K562 (cell line): Measurements from ENCODE around the gene VWA8.

ENCODE experiments used
- CHD2 ChIP-seq: IDR thresholded peaks from 2 replicates; pipeline ENCODE4 v1.6.1; 2011; ENCODE audit warnings: low read depth, low read length
- RCOR1 ChIP-seq, 2 experiments: IDR thresholded peaks; 2 replicates each; pipeline ENCODE4 v1.6.1; 2012; ENCODE audit warnings: low read depth in 2 of 2, low read length in 2 of 2, borderline replicate concordance in 1 of 2, improper control_type of control experiment in 1 of 2
- SMARCA4 ChIP-seq: fragments of 450-650 bp; IDR thresholded peaks from 2 replicates; pipeline ENCODE4 v1.6.1; 2016
- YY1 ChIP-seq, 3 experiments: IDR thresholded peaks; 2 replicates each; pipeline ENCODE4 v1.6.1; 2011; ENCODE audit warnings: low read length in 2 of 3, mild to moderate bottlenecking in 2 of 3, moderate library complexity in 2 of 3, borderline replicate concordance in 1 of 3, control low read depth in 1 of 3, low read depth in 1 of 3; ENCODE audit not compliant: insufficient read depth in 3 of 3, insufficient replicate concordance in 2 of 3, control insufficient read depth in 1 of 3, insufficient read length in 1 of 3; ENCODE audit errors: extremely low read depth in 1 of 3
- ZFPM2 ChIP-seq: fragments of 250-450 bp; sonication (Bioruptor Pico); IDR thresholded peaks from 2 replicates; pipeline ENCODE4 v1.5.1; 2022; ENCODE audit warnings: mild to moderate bottlenecking
- TF ChIP-seq, protein P1 (sequence below): sonication (generic); IDR thresholded peaks from 2 replicates; pipeline ENCODE4 v1.6.1; 2016
- TF ChIP-seq, protein P2 (sequence below): sonication (generic); formaldehyde crosslinking; IDR thresholded peaks from 2 replicates; pipeline ENCODE4 v1.8.0; 2022; ENCODE audit warnings: mild to moderate bottlenecking, low read depth, missing genetic modification reagents
- TF ChIP-seq, protein P3 (sequence below): fragments of 250-450 bp; sonication (Bioruptor Pico); IDR thresholded peaks from 2 replicates; pipeline ENCODE4 v1.8.0; 2022; ENCODE audit warnings: inconsistent platforms

DNA sequence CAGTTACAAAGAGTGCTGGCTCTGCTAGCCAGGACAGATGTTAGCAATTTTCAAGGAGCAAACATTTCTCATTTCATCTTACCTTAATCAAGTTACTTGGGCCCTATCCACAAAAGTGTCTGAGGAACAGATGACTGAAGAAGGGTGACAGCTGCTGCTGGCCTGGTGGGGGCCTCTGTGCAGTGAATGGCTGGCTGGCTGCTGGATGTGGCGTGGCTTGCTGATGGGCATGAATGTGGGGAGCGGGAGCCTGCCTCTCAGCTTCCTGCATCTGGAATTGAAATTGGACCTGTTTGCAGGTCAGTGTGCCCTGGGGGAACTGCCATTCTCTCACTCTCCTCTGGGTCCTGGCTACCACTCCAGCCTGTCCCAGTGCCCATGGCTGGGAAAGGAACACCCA is 408.9 kb downstream of the VWA8 start:
- no peak for TF ChIP-seq YY1 (IDR thresholded peaks at IDR 0.05; ENCODE audit: borderline replicate concordance in 1 of 3, control insufficient read depth in 1 of 3, extremely low read depth in 1 of 3, insufficient read depth in 3 of 3, insufficient read length in 1 of 3, insufficient replicate concordance in 2 of 3, low read depth in 1 of 3, low read length in 2 of 3)
- TF ChIP-seq, protein P1, sequence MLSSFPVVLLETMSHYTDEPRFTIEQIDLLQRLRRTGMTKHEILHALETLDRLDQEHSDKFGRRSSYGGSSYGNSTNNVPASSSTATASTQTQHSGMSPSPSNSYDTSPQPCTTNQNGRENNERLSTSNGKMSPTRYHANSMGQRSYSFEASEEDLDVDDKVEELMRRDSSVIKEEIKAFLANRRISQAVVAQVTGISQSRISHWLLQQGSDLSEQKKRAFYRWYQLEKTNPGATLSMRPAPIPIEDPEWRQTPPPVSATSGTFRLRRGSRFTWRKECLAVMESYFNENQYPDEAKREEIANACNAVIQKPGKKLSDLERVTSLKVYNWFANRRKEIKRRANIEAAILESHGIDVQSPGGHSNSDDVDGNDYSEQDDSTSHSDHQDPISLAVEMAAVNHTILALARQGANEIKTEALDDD, result no peak
- TF ChIP-seq SMARCA4, result no peak
- TF ChIP-seq ZFPM2, result no peak
- TF ChIP-seq RCOR1 (IDR thresholded peaks at IDR 0.05; ENCODE audit: borderline replicate concordance in 1 of 2, low read depth in 2 of 2, low read length in 2 of 2), result no peak
- TF ChIP-seq, protein P2, sequence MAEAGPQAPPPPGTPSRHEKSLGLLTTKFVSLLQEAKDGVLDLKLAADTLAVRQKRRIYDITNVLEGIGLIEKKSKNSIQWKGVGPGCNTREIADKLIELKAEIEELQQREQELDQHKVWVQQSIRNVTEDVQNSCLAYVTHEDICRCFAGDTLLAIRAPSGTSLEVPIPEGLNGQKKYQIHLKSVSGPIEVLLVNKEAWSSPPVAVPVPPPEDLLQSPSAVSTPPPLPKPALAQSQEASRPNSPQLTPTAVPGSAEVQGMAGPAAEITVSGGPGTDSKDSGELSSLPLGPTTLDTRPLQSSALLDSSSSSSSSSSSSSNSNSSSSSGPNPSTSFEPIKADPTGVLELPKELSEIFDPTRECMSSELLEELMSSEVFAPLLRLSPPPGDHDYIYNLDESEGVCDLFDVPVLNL (CRISPR knock-in tag), result no peak
- TF ChIP-seq CHD2, result no peak
- TF ChIP-seq, protein P3, sequence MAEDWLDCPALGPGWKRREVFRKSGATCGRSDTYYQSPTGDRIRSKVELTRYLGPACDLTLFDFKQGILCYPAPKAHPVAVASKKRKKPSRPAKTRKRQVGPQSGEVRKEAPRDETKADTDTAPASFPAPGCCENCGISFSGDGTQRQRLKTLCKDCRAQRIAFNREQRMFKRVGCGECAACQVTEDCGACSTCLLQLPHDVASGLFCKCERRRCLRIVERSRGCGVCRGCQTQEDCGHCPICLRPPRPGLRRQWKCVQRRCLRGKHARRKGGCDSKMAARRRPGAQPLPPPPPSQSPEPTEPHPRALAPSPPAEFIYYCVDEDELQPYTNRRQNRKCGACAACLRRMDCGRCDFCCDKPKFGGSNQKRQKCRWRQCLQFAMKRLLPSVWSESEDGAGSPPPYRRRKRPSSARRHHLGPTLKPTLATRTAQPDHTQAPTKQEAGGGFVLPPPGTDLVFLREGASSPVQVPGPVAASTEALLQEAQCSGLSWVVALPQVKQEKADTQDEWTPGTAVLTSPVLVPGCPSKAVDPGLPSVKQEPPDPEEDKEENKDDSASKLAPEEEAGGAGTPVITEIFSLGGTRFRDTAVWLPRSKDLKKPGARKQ (CRISPR knock-in tag), result no peak
